HepG2 (cell line): ENCODE measurements around the gene ELMOD3. TPM values are rescaled to one million over a fixed set of nuclear protein-coding genes. Genes with fewer than 3 reads are reported as not detected.

Experiments used
- CBX5 ChIP-seq: sonication (generic); formaldehyde crosslinking; IDR thresholded peaks from 2 replicates; pipeline ENCODE4 v1.4.0; 2020; ENCODE audit warnings: missing genetic modification reagents, borderline replicate concordance
- CENPBD1 ChIP-seq: sonication (generic); formaldehyde crosslinking; IDR thresholded peaks from 2 replicates; pipeline ENCODE4 v1.8.0; 2022; ENCODE audit warnings: missing genetic modification reagents, low read depth, mild to moderate bottlenecking, borderline replicate concordance
- CREBL2 ChIP-seq: sonication (generic); formaldehyde crosslinking; IDR thresholded peaks from 2 replicates; pipeline ENCODE4 v1.8.1; 2023; ENCODE audit warnings: missing genetic modification reagents, mild to moderate bottlenecking, borderline replicate concordance
- ETV6 ChIP-seq: sonication (generic); formaldehyde crosslinking; conservative IDR thresholded peaks from 2 replicates; pipeline ENCODE4 v1.4.0; 2020; ENCODE audit warnings: missing genetic modification reagents
- FOXP1 ChIP-seq, 2 experiments: fragments of 450-650 bp in 1 of 2; IDR thresholded peaks; 2 replicates each; pipeline ENCODE4 v1.6.1; 2017 to 2018; ENCODE audit warnings: antibody characterized with exemption in 1 of 2
- GFI1 ChIP-seq: sonication (generic); formaldehyde crosslinking; IDR thresholded peaks from 2 replicates; pipeline ENCODE4 v1.5.0; 2020; ENCODE audit warnings: missing genetic modification reagents, mild to moderate bottlenecking, borderline replicate concordance
- HCFC1 ChIP-seq: fragments of 150-350 bp; IDR thresholded peaks from 2 replicates; pipeline ENCODE4 v1.6.1; 2014; ENCODE audit warnings: low read depth, low read length
- JUNB ChIP-seq: sonication (generic); formaldehyde crosslinking; IDR thresholded peaks from 2 replicates; pipeline ENCODE4 v1.8.0; 2022; ENCODE audit warnings: missing genetic modification reagents, mild to moderate bottlenecking, borderline replicate concordance
- KMT2A ChIP-seq: sonication (generic); formaldehyde crosslinking; IDR thresholded peaks from 2 replicates; pipeline ENCODE4 v1.4.0; 2020; ENCODE audit warnings: missing genetic modification reagents
- MBD4 ChIP-seq: IDR thresholded peaks from 2 replicates; pipeline ENCODE4 v1.6.1; 2012; ENCODE audit warnings: low read length, inconsistent platforms, borderline replicate concordance
- POLR2G ChIP-seq: fragments of 200-400 bp; formaldehyde crosslinking; IDR thresholded peaks from 2 replicates; pipeline ENCODE4 v1.6.1; 2018; ENCODE audit warnings: mild to moderate bottlenecking, low read depth, low read length, moderate library complexity
- SMC3 ChIP-seq: IDR thresholded peaks from 2 replicates; pipeline ENCODE4 v1.6.1; 2011; ENCODE audit warnings: low read length, improper control_type of control experiment
- TBL1XR1 ChIP-seq: fragments of 150-350 bp; IDR thresholded peaks from 2 replicates; pipeline ENCODE4 v1.6.1; 2014; ENCODE audit warnings: borderline replicate concordance, low read length; ENCODE audit not compliant: partially characterized antibody
- THAP9 ChIP-seq: sonication (generic); formaldehyde crosslinking; IDR thresholded peaks from 2 replicates; pipeline ENCODE4; 2020; ENCODE audit warnings: missing genetic modification reagents, mild to moderate bottlenecking, borderline replicate concordance
- TMF1 ChIP-seq: sonication (generic); formaldehyde crosslinking; IDR thresholded peaks from 2 replicates; pipeline ENCODE4 v1.8.1; 2022; ENCODE audit warnings: low read depth, missing genetic modification reagents
- U2AF1 ChIP-seq: fragments of 200-400 bp; formaldehyde crosslinking; optimal IDR thresholded peaks from 2 replicates; pipeline ENCODE3; 2017; ENCODE audit warnings: mild to moderate bottlenecking, low read depth, low read length
- ZBTB33 ChIP-seq: sonication (generic); formaldehyde crosslinking; IDR thresholded peaks from 2 replicates; pipeline ENCODE4 v1.4.0; 2020; ENCODE audit warnings: missing genetic modification reagents
- ZBTB7B ChIP-seq: sonication (generic); formaldehyde crosslinking; IDR thresholded peaks from 2 replicates; pipeline ENCODE4 v1.4.0; 2020; ENCODE audit warnings: missing genetic modification reagents
- ZNF710 ChIP-seq: sonication (generic); formaldehyde crosslinking; IDR thresholded peaks from 2 replicates; pipeline ENCODE4 v1.5.0; 2020; ENCODE audit warnings: mild to moderate bottlenecking, missing genetic modification reagents, borderline replicate concordance
- ZNF713 ChIP-seq: sonication (generic); formaldehyde crosslinking; IDR thresholded peaks from 2 replicates; pipeline ENCODE4 v1.4.0; 2020; ENCODE audit warnings: mild to moderate bottlenecking, missing genetic modification reagents
- ZNF777 ChIP-seq: sonication (generic); formaldehyde crosslinking; IDR thresholded peaks from 2 replicates; pipeline ENCODE4 v1.4.0; 2020; ENCODE audit warnings: missing genetic modification reagents
- polyA plus RNA-seq, 8 experiments: library from polyadenylated mRNA; depleted of rRNA in 3 of 8; stranded (reverse) in 7 of 8; unstranded in 1 of 8; fragments of >200 nt; fragmentation: Illumina TruSeq in 4 of 8; extraction: Trizol in 4 of 8; gene quantifications; 2 replicates each; pipeline versions ENCODE4 v1.2.1 to v1.2.3, GENCODE V29; 2011 to 2016; ENCODE audit warnings: low read depth in 4 of 8, missing spikeins in 1 of 8, mixed read lengths in 1 of 8; ENCODE audit not compliant: insufficient read depth in 1 of 8
- total RNA-seq, 5 experiments: library from RNA; depleted of rRNA; stranded (reverse); fragments of >200 nt; fragmentation: Illumina TruSeq; extraction: Trizol; gene quantifications; 2 replicates each; pipeline ENCODE4 v1.2.3, GENCODE V29; 2016; ENCODE audit warnings: low read depth in 1 of 5

The ELMOD3 gene
- total and polyA plus RNA-seq, 2 of the 13 experiments (the other 11 are each of a cell fraction or from before 2014, with no cell fraction given), result 13.3 to 19.5 TPM

- TF ChIP-seq POLR2G, result peak; percentile 82
- TF ChIP-seq GFI1 (CRISPR knock-in tag), result peak; percentile 86; the same call in 1 of the 2 replicates
- TF ChIP-seq ZBTB33 (CRISPR knock-in tag), result peak; percentile 34; the same call in 1 of the 2 replicates
- no peak for TF ChIP-seq ZNF713 (CRISPR knock-in tag)
- peak; percentile 76 for TF ChIP-seq MBD4
- TF ChIP-seq CBX5, result peak; percentile 85; the same call in 1 of the 2 replicates
- 0 out of 2 replicates have a peak, but pooled peaks have one; percentile 13 for TF ChIP-seq HCFC1
- TF ChIP-seq TBL1XR1, result peak; percentile 89
- TF ChIP-seq CREBL2 (CRISPR knock-in tag), result no peak
- 0 out of 2 replicates have a peak, but pooled peaks have one; percentile 37 for TF ChIP-seq ETV6 (CRISPR knock-in tag)
- peak; percentile 59; the same call in 1 of the 2 replicates for TF ChIP-seq ZBTB7B
- peak; percentile 35; the same call in 1 of the 2 replicates for TF ChIP-seq KMT2A (CRISPR knock-in tag)
- no peak for TF ChIP-seq TMF1
- no peak for TF ChIP-seq JUNB (CRISPR knock-in tag)
- no peak for TF ChIP-seq FOXP1 (IDR thresholded peaks at IDR 0.05)
- TF ChIP-seq FOXP1 (CRISPR knock-in tag; IDR thresholded peaks at IDR 0.05), result peak; percentile 79
- TF ChIP-seq CENPBD1 (CRISPR knock-in tag), result no peak
- TF ChIP-seq ZNF777 (CRISPR knock-in tag), result peak; percentile 29; the same call in 1 of the 2 replicates
- TF ChIP-seq THAP9, result no peak
- TF ChIP-seq U2AF1, result no peak
- TF ChIP-seq ZNF710, result peak; percentile 67; the same call in 1 of the 2 replicates
- TF ChIP-seq SMC3, result peak; percentile 42; the same call in 1 of the 2 replicates
These were observed 29.7 kb upstream of the ELMOD3 start (continued) for GRCh38 chr2:85324639-85325465.
